ENCODE measurements around the gene ANKRD35.

DNA sequence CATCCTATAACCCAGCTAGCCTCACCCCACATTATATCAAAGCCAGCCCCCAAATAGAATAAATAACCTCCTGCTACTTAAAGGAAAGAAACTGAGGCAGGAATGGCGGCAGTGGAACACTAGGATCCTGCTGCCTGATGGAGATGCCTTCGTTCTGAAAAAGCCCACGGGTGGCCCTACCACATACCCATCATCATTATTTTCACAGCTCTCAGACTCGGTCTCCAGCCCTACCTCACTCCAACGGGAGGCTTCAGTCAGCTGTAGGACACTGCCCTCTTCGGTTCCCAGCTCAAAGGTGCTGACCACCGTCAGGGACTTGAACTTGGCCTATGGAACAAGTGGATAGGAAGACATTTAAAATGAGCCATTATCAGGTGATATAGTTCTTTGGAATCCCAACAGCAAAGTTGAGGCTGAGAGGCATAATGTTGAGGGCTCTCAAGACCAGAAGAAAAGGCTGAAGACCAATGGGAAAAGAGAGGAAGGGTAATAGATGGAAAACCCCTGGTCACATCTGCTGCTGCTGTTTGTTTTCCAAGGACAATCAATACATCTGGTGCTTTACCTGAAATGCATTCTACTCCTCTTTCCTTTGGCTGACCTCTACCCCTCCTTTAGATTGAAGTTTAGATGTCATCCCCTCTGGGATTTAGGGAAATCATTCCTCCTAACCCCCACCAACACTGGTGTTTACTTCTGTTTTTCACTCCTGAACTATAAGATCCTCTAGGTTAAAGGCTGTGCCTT lies 7.8 kb upstream of the ANKRD35 start:
- TF ChIP-seq, protein P1, sequence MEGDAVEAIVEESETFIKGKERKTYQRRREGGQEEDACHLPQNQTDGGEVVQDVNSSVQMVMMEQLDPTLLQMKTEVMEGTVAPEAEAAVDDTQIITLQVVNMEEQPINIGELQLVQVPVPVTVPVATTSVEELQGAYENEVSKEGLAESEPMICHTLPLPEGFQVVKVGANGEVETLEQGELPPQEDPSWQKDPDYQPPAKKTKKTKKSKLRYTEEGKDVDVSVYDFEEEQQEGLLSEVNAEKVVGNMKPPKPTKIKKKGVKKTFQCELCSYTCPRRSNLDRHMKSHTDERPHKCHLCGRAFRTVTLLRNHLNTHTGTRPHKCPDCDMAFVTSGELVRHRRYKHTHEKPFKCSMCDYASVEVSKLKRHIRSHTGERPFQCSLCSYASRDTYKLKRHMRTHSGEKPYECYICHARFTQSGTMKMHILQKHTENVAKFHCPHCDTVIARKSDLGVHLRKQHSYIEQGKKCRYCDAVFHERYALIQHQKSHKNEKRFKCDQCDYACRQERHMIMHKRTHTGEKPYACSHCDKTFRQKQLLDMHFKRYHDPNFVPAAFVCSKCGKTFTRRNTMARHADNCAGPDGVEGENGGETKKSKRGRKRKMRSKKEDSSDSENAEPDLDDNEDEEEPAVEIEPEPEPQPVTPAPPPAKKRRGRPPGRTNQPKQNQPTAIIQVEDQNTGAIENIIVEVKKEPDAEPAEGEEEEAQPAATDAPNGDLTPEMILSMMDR (IDR thresholded peaks at IDR 0.05; ENCODE audit: low read depth, low read length, poor library complexity, severe bottlenecking) = no peak
- no peak for TF ChIP-seq EZH2phosphoT487 (IDR thresholded peaks at IDR 0.05; ENCODE audit: borderline replicate concordance, low read length)
